Astrocyte of the spinal cord (primary cell): ENCODE measurements around the gene RPL15.

Source experiments
- DNase-seq: peaks from one replicate; pipeline ENCODE4 v3.0.0; 2011; ENCODE audit warnings: low read depth, low spot score
- H3K4me3 ChIP-seq: 2 replicates; pipeline ENCODE4 v1.5.1; 2011; ENCODE audit warnings: low read depth, mild to moderate bottlenecking, low read length, moderate library complexity
- in situ Hi-C: cut with HindIII; loops from 2 replicates; pipeline ENCODE4 v1.10.0; 2017; ENCODE audit warnings: low sequenced_read_pairs
- TF ChIP-seq, protein P1 (sequence below): IDR thresholded peaks from 2 replicates; pipeline ENCODE4 v1.5.1; 2012; ENCODE audit warnings: low read depth, mild to moderate bottlenecking, low read length, inconsistent platforms

The RPL15 gene

GRCh38 chr3:23926246-23926645 lies 9.3 kb downstream of the RPL15 start:
- TF ChIP-seq, protein P1, sequence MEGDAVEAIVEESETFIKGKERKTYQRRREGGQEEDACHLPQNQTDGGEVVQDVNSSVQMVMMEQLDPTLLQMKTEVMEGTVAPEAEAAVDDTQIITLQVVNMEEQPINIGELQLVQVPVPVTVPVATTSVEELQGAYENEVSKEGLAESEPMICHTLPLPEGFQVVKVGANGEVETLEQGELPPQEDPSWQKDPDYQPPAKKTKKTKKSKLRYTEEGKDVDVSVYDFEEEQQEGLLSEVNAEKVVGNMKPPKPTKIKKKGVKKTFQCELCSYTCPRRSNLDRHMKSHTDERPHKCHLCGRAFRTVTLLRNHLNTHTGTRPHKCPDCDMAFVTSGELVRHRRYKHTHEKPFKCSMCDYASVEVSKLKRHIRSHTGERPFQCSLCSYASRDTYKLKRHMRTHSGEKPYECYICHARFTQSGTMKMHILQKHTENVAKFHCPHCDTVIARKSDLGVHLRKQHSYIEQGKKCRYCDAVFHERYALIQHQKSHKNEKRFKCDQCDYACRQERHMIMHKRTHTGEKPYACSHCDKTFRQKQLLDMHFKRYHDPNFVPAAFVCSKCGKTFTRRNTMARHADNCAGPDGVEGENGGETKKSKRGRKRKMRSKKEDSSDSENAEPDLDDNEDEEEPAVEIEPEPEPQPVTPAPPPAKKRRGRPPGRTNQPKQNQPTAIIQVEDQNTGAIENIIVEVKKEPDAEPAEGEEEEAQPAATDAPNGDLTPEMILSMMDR = no peak
- no peak for DNase-seq
- H3K4me3 ChIP-seq = no peak overlapping the region
- in situ Hi-C loops = no loop called here

DNA sequence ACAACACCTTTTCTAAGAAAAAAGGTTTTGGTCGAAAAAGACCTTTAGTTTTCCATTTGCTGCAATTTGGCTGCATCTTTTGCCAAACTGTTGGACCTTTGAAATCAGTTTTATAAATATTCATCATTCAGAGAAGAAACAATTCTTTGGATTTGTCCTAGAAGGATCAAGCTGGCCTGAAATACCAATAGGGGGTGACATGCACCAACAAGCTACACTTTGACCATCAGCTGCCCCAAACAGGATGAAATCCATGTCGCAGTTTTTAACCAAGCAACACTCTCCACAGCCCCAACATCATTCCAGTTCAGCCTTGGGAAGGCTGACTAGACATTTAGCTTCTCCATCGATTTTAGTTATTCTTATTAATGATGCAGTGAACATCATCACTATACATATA lies 9.8 kb downstream of the RPL15 start:
- DNase-seq = no peak
- no peak overlapping the region for H3K4me3 ChIP-seq
- TF ChIP-seq, protein P1 = peak; percentile 12
- in situ Hi-C loops = no loop called here

DNA sequence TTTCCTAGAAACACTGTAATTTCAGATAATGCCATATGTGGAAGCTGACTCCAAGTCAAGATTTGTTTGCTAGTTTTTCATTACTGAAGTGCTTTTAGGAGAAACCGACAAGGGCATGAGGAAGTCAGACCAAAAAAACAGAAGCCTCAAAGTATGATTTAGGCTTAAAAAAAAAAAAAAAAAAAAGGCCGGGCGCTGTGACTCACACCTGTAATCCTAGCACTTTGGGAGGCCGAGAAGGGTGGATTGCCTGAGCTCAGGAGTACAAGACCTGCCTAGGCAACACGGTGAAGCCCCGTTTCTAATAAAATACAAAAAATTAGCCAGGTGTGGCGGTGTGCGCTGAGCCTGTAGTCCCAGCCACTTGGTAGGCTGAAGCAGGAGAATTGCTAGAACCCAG lies 11.6 kb downstream of the RPL15 start:
- no peak overlapping the region for H3K4me3 ChIP-seq
- in situ Hi-C loops = no loop called here

DNA sequence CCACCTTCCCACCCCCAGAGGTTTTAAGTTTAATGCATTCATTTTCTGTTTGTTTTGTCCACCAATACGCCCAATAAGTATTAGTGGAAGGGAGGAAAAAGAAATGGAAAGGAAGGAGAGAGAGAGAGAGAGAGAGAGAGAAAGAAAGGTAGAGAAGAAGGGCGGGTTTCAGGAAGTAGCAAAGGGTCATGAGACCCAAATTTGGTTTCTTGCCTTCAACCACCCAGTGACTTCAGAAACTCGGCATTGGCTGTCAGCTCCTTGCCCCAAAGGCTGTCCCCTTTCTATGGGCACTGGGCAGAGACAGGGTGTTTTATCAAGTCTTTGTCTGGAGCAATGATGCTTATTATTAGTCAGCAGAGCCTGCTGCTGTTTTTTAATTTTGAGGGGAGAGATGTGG lies 14.7 kb downstream of the RPL15 start:
- in situ Hi-C loops = no loop called here
- TF ChIP-seq, protein P1 = no peak
- no peak overlapping the region for H3K4me3 ChIP-seq
- no peak for DNase-seq

More for the DNA sequence above, 11.6 kb downstream of the RPL15 start:
- TF ChIP-seq, protein P1 = no peak
- no peak for DNase-seq

DNA sequence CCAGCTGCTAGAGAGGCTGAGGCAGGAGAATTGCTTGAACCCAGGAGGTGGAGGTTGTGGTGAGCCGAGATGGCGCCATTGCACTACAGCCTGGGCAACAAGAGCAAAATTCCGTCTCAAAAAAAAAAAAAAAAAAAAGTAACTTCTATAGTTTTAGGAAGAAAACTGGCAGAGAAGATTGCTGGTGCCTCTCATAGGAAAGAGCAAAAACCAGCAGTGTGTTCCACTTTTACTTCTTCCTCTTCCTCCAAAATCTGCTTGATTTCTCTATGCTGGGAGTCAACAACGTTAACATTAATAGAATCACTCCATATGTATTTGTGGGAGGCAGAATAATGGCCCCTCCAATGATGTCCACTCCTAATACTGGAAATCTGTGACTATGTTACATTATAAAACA lies 15.6 kb downstream of the RPL15 start:
- DNase-seq = no peak
- in situ Hi-C loops = no loop called here
- TF ChIP-seq, protein P1 = no peak
- no peak overlapping the region for H3K4me3 ChIP-seq

- TF ChIP-seq, protein P1 = no peak
- H3K4me3 ChIP-seq = no peak overlapping the region
- DNase-seq = no peak
- in situ Hi-C loops = no loop called here
Observed at GRCh38 chr3:23934253-23934652, 17.3 kb downstream of the RPL15 start.

DNA sequence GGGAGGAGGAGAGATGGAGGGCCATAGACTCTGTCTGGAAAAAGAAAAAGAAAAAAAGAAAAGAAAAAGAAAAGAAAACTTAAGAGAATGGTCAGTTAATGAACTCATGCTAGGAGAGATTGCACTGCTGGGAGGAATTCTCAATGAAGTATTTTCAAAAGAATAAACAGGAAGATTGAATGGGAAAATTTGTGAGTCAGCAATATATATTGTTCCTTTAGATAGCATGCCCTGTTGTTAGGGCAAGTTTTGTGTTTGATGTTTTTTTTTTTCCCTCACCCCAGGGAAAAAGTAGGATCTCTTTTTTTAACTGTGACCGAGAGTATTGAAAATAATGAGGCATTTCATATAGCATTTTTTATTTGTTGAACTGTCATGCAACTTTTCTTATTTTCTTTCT lies 20.4 kb downstream of the RPL15 start:
- in situ Hi-C loops = no loop called here
- no peak for DNase-seq
- H3K4me3 ChIP-seq = no peak overlapping the region
- TF ChIP-seq, protein P1 = no peak
